Fibroblast of lung (primary cell): ENCODE measurements around the gene ZG16.

Source experiments
- CTCF ChIP-seq, 2 donors: IDR thresholded peaks in 1 of 2; conservative IDR thresholded peaks in 1 of 2; 1 replicate in 1 of 2; 2 replicates in 1 of 2; pipeline ENCODE4 v1.5.1; 2011 to 2012; ENCODE audit warnings: low read length in 2 of 2, control low read depth in 1 of 2, inconsistent platforms in 1 of 2, low read depth in 1 of 2, mild to moderate bottlenecking in 1 of 2
- EZH2 ChIP-seq: IDR thresholded peaks from 2 replicates; pipeline ENCODE4 v1.5.1; 2012; ENCODE audit warnings: low read length, control low read depth, mild to moderate bottlenecking; ENCODE audit errors: missing control alignments

GRCh38 chr16:29745853-29746345, 32.2 kb upstream of the ZG16 start, which contains the start of gene C16orf54:
- TF ChIP-seq CTCF (conservative IDR thresholded peaks at IDR 0.05 in 1 of 2, IDR thresholded peaks at IDR 0.05 in 1 of 2; ENCODE audit: low read depth in 1 of 2, low read length in 2 of 2): no peak
- TF ChIP-seq EZH2: no peak
